Left colon (tissue), 2 donors: ENCODE data around the gene ZNF652. TPM values are rescaled to one million over a fixed set of nuclear protein-coding genes. Genes with fewer than 3 reads are reported as not detected.
A peak's percentile ranks its signal among the peaks of the same experiment; 100 is the strongest.
"Not testable (repeated sequence)": the region's sequence is repeated elsewhere in the genome, so short reads cannot be mapped to it uniquely, and the experiment has no call there.

Source experiments
- ATAC-seq: fragments of 200-7000 bp; cut with Tn5 transposase; one replicate; pipeline ENCODE4 v1.9.1; 2020; ENCODE audit warnings: mild to moderate bottlenecking, moderate library complexity
- DNase-seq, 2 donors: peaks; one replicate each; pipeline ENCODE4 v3.0.0-alpha.2; 2020
- intact Hi-C, 2 donors: fragments of 100-400 bp; cut with DNase I in 1 of 2; cut with micrococcal nuclease in 1 of 2; formaldehyde crosslinking; loops; one replicate each; pipeline versions ENCODE4 v1.11.2 to v1.14.0; 2022; cut with DNase I, micrococcal nuclease
- total RNA-seq, 2 donors: library from RNA; stranded (reverse); fragmentation: NEBNext Ultra II Directional; extraction: Animal tissue kit (Norgen Biotek cat#: 25700); gene quantifications; one replicate each; pipeline ENCODE4 v1.2.1, GENCODE V29; 2021
- donor health status: DM: no; HTN: no; CAD: no.
- donor health status: DM: yes; HTN: yes; CAD: no.

Gene ZNF652
- total RNA-seq, 2 donors from 2014 or later: 52.4 to 53.2 TPM

GRCh38 chr17:49286261-49286973 lies 75.6 kb downstream of the ZNF652 start:
- ATAC-seq, intact Hi-C loops, DNase-seq: not testable (repeated sequence)

- intact Hi-C loops: no loop called here
- no peak for DNase-seq
- no peak for ATAC-seq
These were observed 76.3 kb downstream of the ZNF652 start for GRCh38 chr17:49285716-49286115.

- ATAC-seq: no peak
These were observed 81.1 kb downstream of the ZNF652 start for GRCh38 chr17:49280918-49281317.

GRCh38 chr17:49280061-49280460 lies 82.0 kb downstream of the ZNF652 start:
- DNase-seq: no peak
- intact Hi-C loops: no loop called here
- ATAC-seq: no peak

More at GRCh38 chr17:49280918-49281317, 81.1 kb downstream of the ZNF652 start:
- intact Hi-C loops: no loop called here
- no peak for DNase-seq

GRCh38 chr17:49279263-49280015 lies 82.6 kb downstream of the ZNF652 start:
- ATAC-seq, intact Hi-C loops: not testable (repeated sequence)

GRCh38 chr17:49278076-49278475 lies 84.0 kb downstream of the ZNF652 start:
- intact Hi-C loops: no loop called here

More at GRCh38 chr17:49279263-49280015, 82.6 kb downstream of the ZNF652 start:
- DNase-seq: not testable (repeated sequence)

GRCh38 chr17:49277638-49278037 lies 84.4 kb downstream of the ZNF652 start:
- no peak for ATAC-seq
- no peak for DNase-seq
- intact Hi-C loops: no loop called here

More at GRCh38 chr17:49278076-49278475, 84.0 kb downstream of the ZNF652 start:
- no peak for DNase-seq
- ATAC-seq: no peak

- DNase-seq, ATAC-seq, intact Hi-C loops: not testable (repeated sequence)
These were observed 86.1 kb downstream of the ZNF652 start for GRCh38 chr17:49275981-49276380.

GRCh38 chr17:49269356-49269755 lies 92.7 kb downstream of the ZNF652 start:
- ATAC-seq (no peak), DNase-seq (no peak)
- intact Hi-C loops: no loop called here

- intact Hi-C loops: no loop called here
- DNase-seq (no peak), ATAC-seq (no peak)
These were observed 94.1 kb downstream of the ZNF652 start for GRCh38 chr17:49267912-49268311.

- ATAC-seq (no peak), DNase-seq (no peak)
- intact Hi-C loops: no loop called here
These were observed 95.8 kb downstream of the ZNF652 start for GRCh38 chr17:49266233-49266632.

- DNase-seq, intact Hi-C loops, ATAC-seq: not testable (repeated sequence)
These were observed 100.5 kb downstream of the ZNF652 start for GRCh38 chr17:49261540-49261939.

GRCh38 chr17:49260817-49261291 lies 101.2 kb downstream of the ZNF652 start:
- DNase-seq: peak in 1 of 2 donors; percentile 24
- ATAC-seq: peak; percentile 25
- intact Hi-C loops: no loop called here

GRCh38 chr17:49260011-49260816 lies 101.8 kb downstream of the ZNF652 start:
- peak; percentile 93 for ATAC-seq
- intact Hi-C loops: no loop called here
- DNase-seq: peak; percentile 41 to 59

- ATAC-seq (no peak), DNase-seq (no peak)
- intact Hi-C loops: no loop called here
These were observed 102.4 kb downstream of the ZNF652 start for GRCh38 chr17:49259663-49260010.

- DNase-seq (no peak), ATAC-seq (no peak)
- intact Hi-C loops: no loop called here
These were observed 103.7 kb downstream of the ZNF652 start for GRCh38 chr17:49258394-49258793.

GRCh38 chr17:49255125-49255524 lies 106.9 kb downstream of the ZNF652 start:
- intact Hi-C loops: no loop called here
- ATAC-seq: no peak

GRCh38 chr17:49254066-49254465 lies 108.0 kb downstream of the ZNF652 start:
- intact Hi-C loops: no loop called here
- no peak for DNase-seq

More at GRCh38 chr17:49255125-49255524, 106.9 kb downstream of the ZNF652 start:
- DNase-seq: no peak

GRCh38 chr17:49252148-49252695 lies 109.8 kb downstream of the ZNF652 start:
- intact Hi-C loops: no loop called here
- DNase-seq (no peak), ATAC-seq (peak; percentile 84)

More at GRCh38 chr17:49254066-49254465, 108.0 kb downstream of the ZNF652 start:
- ATAC-seq: no peak
